GM13977 (cell line): Measurements from ENCODE around the gene MRAP.
"Not testable (repeated sequence)": the region's sequence is repeated elsewhere in the genome, so short reads cannot be mapped to it uniquely, and the experiment has no call there.

ENCODE experiments used
- DNase-seq: peaks from one replicate; pipeline ENCODE4 v3.0.0; 2012; ENCODE audit warnings: low spot score
- CTCF ChIP-seq: IDR thresholded peaks from 2 replicates; pipeline ENCODE4 v1.5.1; 2012; ENCODE audit warnings: mild to moderate bottlenecking, control low read depth; ENCODE audit not compliant: insufficient read depth; ENCODE audit errors: extremely low read depth, missing control alignments
- in situ Hi-C: fragments of 300-500 bp; cut with MboI; formaldehyde crosslinking; loops from one replicate; pipeline ENCODE4 v1.12.0; 2022; ENCODE audit warnings: low sequenced_read_pairs, low pct_unique_long_range_greater_than_20kb, mixed read lengths, inconsistent platforms; ENCODE audit not compliant: unreplicated experiment

Gene MRAP

GRCh38 chr21:32257962-32258785 lies 40.5 kb upstream of the MRAP start:
- TF ChIP-seq CTCF = peak; percentile 82
- in situ Hi-C loops = no loop called here

GRCh38 chr21:32258786-32259048 lies 39.9 kb upstream of the MRAP start:
- DNase-seq, in situ Hi-C loops: not testable (repeated sequence)

More at GRCh38 chr21:32257962-32258785, 40.5 kb upstream of the MRAP start:
- DNase-seq = peak; percentile 72

GRCh38 chr21:32260130-32260529 lies 38.5 kb upstream of the MRAP start:
- TF ChIP-seq CTCF = no peak
- in situ Hi-C loops = no loop called here

GRCh38 chr21:32261929-32262328 lies 36.7 kb upstream of the MRAP start:
- in situ Hi-C loops = no loop called here
- no peak for DNase-seq
- no peak for TF ChIP-seq CTCF

More at GRCh38 chr21:32260130-32260529, 38.5 kb upstream of the MRAP start:
- DNase-seq = no peak

- DNase-seq, in situ Hi-C loops: not testable (repeated sequence)
These were observed 33.3 kb upstream of the MRAP start for GRCh38 chr21:32265321-32265720.

- no peak for DNase-seq
- in situ Hi-C loops = no loop called here
- TF ChIP-seq CTCF = no peak
These were observed 27.9 kb upstream of the MRAP start for GRCh38 chr21:32270748-32271147.

- TF ChIP-seq CTCF = no peak
- DNase-seq = no peak
- in situ Hi-C loops = no loop called here
These were observed 22.0 kb upstream of the MRAP start for GRCh38 chr21:32276671-32277070.

- in situ Hi-C loops = no loop called here
- no peak for DNase-seq
- no peak for TF ChIP-seq CTCF
These were observed 20.6 kb upstream of the MRAP start for GRCh38 chr21:32278103-32278502.
